Loucy (cell line): ENCODE data around the gene PLIN4.

Experiments
- H2AFZ ChIP-seq: fragments of 200-600 bp; sonication (generic); 2 replicates; pipeline ENCODE4 v1.6.0; 2016; ENCODE audit warnings: antibody characterized with exemption, mild to moderate bottlenecking, low read length, moderate library complexity
- H3F3A ChIP-seq: fragments of 200-600 bp; 2 replicates; pipeline ENCODE4 v1.6.0; 2016; ENCODE audit warnings: antibody characterized with exemption, low read depth, mild to moderate bottlenecking
- H3K27me3 ChIP-seq: fragments of 200-600 bp; sonication (generic); 2 replicates; pipeline ENCODE4 v1.6.1; 2014; ENCODE audit warnings: low read length, mild to moderate bottlenecking; ENCODE audit not compliant: insufficient read depth, poor library complexity, severe bottlenecking
- H3K36me3 ChIP-seq: fragments of 200-600 bp; sonication (generic); 2 replicates; pipeline ENCODE4 v1.6.1; 2016; ENCODE audit warnings: low read length; ENCODE audit not compliant: insufficient read depth
- H3K4me1 ChIP-seq: fragments of 200-600 bp; sonication (generic); 2 replicates; pipeline ENCODE4 v1.5.1; 2014; ENCODE audit warnings: low read length, mild to moderate bottlenecking; ENCODE audit not compliant: insufficient read depth, poor library complexity, severe bottlenecking
- H3K4me2 ChIP-seq: fragments of 200-600 bp; sonication (generic); 2 replicates; pipeline ENCODE4 v1.6.0; 2014; ENCODE audit warnings: antibody characterized with exemption, low read length, low read depth, mild to moderate bottlenecking; ENCODE audit not compliant: poor library complexity, severe bottlenecking
- H3K4me3 ChIP-seq: fragments of 200-600 bp; sonication (generic); 2 replicates; pipeline ENCODE4 v1.5.1; 2014; ENCODE audit warnings: low read length, mild to moderate bottlenecking, mixed read lengths; ENCODE audit not compliant: poor library complexity, severe bottlenecking
- H3K79me2 ChIP-seq: fragments of 200-600 bp; sonication (generic); 2 replicates; pipeline ENCODE4 v1.6.1; 2014; ENCODE audit warnings: low read length; ENCODE audit not compliant: insufficient read depth
- H3K9ac ChIP-seq: fragments of 200-600 bp; sonication (generic); 2 replicates; pipeline ENCODE4 v1.6.0; 2014; ENCODE audit warnings: mild to moderate bottlenecking, low read depth, low read length, moderate library complexity; ENCODE audit not compliant: poor library complexity, severe bottlenecking
- H3K9me2 ChIP-seq: fragments of 200-600 bp; sonication (generic); replicated peaks from 2 replicates; pipeline ENCODE4 v1.6.1; 2016; ENCODE audit warnings: low read depth, low read length, mixed read lengths
- H3K9me3 ChIP-seq: fragments of 200-600 bp; sonication (generic); 2 replicates; pipeline ENCODE4 v1.6.1; 2014; ENCODE audit warnings: mild to moderate bottlenecking, antibody characterized with exemption, low read length, low read depth; ENCODE audit not compliant: insufficient read depth
- H4K20me1 ChIP-seq: fragments of 200-600 bp; sonication (generic); 2 replicates; pipeline ENCODE4 v1.6.0; 2014; ENCODE audit warnings: antibody characterized with exemption, low read length, mild to moderate bottlenecking; ENCODE audit not compliant: insufficient read depth, poor library complexity, severe bottlenecking
- EZH2phosphoT487 ChIP-seq: fragments of 200-600 bp; IDR thresholded peaks from 2 replicates; pipeline ENCODE4 v1.6.1; 2018; ENCODE audit warnings: antibody characterized with exemption, mild to moderate bottlenecking, moderate library complexity, borderline replicate concordance
- TF ChIP-seq, protein P1 (sequence below): fragments of 200-600 bp; sonication (generic); conservative IDR thresholded peaks from 2 replicates; pipeline ENCODE4 v1.5.1; 2014; ENCODE audit warnings: mild to moderate bottlenecking, antibody characterized with exemption, low read length

The PLIN4 gene

GRCh38 chr19:4507150-4507452, 11.2 kb downstream of the PLIN4 start:
- Histone ChIP-seq H4K20me1 (no peaks in the 10 kb centered on the region), H3K9me2 (no peaks in the 10 kb centered on the region), H3K4me1 (peaks cover 5% of the 10 kb centered on the region), H3K79me2 (no peaks in the 10 kb centered on the region), H2AFZ (no peak overlapping the region), H3K9me3 (no peaks in the 10 kb centered on the region), H3F3A (no peaks in the 10 kb centered on the region), H3K4me3 (no peak overlapping the region), H3K36me3 (peaks cover 8% of the 10 kb centered on the region; the same call in 1 of the 2 replicates), H3K9ac (no peak overlapping the region), H3K4me2 (no peak overlapping the region), H3K27me3 (no peaks in the 10 kb centered on the region)
- TF ChIP-seq EZH2phosphoT487: no peak
- TF ChIP-seq, protein P1, sequence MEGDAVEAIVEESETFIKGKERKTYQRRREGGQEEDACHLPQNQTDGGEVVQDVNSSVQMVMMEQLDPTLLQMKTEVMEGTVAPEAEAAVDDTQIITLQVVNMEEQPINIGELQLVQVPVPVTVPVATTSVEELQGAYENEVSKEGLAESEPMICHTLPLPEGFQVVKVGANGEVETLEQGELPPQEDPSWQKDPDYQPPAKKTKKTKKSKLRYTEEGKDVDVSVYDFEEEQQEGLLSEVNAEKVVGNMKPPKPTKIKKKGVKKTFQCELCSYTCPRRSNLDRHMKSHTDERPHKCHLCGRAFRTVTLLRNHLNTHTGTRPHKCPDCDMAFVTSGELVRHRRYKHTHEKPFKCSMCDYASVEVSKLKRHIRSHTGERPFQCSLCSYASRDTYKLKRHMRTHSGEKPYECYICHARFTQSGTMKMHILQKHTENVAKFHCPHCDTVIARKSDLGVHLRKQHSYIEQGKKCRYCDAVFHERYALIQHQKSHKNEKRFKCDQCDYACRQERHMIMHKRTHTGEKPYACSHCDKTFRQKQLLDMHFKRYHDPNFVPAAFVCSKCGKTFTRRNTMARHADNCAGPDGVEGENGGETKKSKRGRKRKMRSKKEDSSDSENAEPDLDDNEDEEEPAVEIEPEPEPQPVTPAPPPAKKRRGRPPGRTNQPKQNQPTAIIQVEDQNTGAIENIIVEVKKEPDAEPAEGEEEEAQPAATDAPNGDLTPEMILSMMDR: no peak

- no peak for TF ChIP-seq EZH2phosphoT487
- TF ChIP-seq, protein P1: no peak; the same call in 1 of the 2 replicates
- Histone ChIP-seq H3K4me2 (no peak overlapping the region), H3F3A (no peaks in the 10 kb centered on the region), H3K9me3 (no peaks in the 10 kb centered on the region), H2AFZ (no peak overlapping the region), H3K4me1 (peaks cover 5% of the 10 kb centered on the region), H3K4me3 (no peak overlapping the region), H3K79me2 (no peaks in the 10 kb centered on the region), H3K36me3 (peaks cover 10% of the 10 kb centered on the region; the same call in 1 of the 2 replicates), H3K27me3 (no peaks in the 10 kb centered on the region), H3K9ac (no peak overlapping the region), H4K20me1 (no peaks in the 10 kb centered on the region), H3K9me2 (no peaks in the 10 kb centered on the region)
Observed at GRCh38 chr19:4506449-4507149, 11.7 kb downstream of the PLIN4 start.

DNA sequence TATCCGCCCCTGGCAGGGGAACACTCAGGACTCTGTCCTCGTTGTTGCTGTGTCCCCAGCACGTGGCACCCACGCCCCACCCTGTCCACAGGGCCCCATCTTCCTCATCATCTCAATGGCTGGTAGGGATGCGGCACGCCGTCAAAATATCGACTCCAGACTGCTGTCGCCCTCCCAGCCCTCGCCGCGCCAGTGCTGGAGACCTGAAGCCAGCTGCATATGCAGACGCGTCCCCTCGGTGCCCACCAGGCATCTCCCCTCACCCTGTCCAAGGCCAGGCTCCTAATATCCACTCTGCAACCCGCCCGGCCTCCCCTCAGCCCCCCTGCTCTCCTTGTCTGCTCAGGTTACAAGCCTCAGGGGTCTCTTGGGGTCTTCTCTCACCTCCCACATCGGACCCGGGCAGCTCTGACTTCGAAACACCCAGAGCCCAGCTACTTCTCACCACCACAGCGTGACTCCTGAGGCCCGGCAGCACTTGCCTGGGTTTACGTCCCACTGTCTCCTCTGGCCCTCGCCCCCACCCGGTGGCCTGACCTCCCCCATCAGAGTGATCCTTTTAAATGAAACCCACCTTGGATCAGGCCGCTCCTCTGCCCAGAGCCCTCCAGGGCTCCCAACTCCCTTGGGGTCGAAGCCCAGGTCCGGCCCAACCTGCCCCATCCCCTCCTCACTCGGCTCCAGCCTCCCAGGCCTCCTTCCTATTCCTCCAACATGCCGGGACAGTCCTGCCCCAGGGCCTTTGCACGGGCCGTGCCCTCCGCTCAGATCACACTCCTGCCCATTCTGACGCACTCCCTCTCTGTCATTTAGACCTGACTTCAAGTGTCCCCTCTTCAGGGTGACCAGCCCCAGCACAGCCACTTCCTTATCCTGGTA, 12.5 kb downstream of the PLIN4 start:
- no peaks in the 10 kb centered on the region for H3F3A ChIP-seq
- no peaks in the 10 kb centered on the region for H3K9me2 ChIP-seq
- H4K20me1 ChIP-seq: no peaks in the 10 kb centered on the region
- no peaks in the 10 kb centered on the region for H3K79me2 ChIP-seq
- TF ChIP-seq, protein P1: no peak
- no peak for TF ChIP-seq EZH2phosphoT487
- H3K4me3 ChIP-seq: no peak overlapping the region
- peaks cover 5% of the 10 kb centered on the region for H3K4me1 ChIP-seq
- peaks cover 10% of the 10 kb centered on the region; the same call in 1 of the 2 replicates for H3K36me3 ChIP-seq
- H3K27me3 ChIP-seq: no peaks in the 10 kb centered on the region
- no peak overlapping the region for H2AFZ ChIP-seq
- no peak overlapping the region for H3K9ac ChIP-seq
- no peak overlapping the region for H3K4me2 ChIP-seq
- H3K9me3 ChIP-seq: no peaks in the 10 kb centered on the region
